ENCODE results near the gene VPS9D1.

VPS9D1 gene

GRCh38 chr16:89736554-89736953, 15.9 kb upstream of the VPS9D1 start:
- TF ChIP-seq, protein P1, sequence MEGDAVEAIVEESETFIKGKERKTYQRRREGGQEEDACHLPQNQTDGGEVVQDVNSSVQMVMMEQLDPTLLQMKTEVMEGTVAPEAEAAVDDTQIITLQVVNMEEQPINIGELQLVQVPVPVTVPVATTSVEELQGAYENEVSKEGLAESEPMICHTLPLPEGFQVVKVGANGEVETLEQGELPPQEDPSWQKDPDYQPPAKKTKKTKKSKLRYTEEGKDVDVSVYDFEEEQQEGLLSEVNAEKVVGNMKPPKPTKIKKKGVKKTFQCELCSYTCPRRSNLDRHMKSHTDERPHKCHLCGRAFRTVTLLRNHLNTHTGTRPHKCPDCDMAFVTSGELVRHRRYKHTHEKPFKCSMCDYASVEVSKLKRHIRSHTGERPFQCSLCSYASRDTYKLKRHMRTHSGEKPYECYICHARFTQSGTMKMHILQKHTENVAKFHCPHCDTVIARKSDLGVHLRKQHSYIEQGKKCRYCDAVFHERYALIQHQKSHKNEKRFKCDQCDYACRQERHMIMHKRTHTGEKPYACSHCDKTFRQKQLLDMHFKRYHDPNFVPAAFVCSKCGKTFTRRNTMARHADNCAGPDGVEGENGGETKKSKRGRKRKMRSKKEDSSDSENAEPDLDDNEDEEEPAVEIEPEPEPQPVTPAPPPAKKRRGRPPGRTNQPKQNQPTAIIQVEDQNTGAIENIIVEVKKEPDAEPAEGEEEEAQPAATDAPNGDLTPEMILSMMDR (conservative IDR thresholded peaks at IDR 0.05; ENCODE audit: low read depth) = no peak
- CTCF ChIA-PET = interaction anchor here (1.3 kb wide), 1 partner anchor 31 kb away, joined by 7 read pairs; no protein-coding TSS in a partner anchor
- no peak overlapping the region for H3K27ac ChIP-seq
- POLR2A ChIA-PET (ENCODE audit: low non-redundant PET) = no interaction called here
- DNase-seq (ENCODE audit: low spot score) = no peak

DNA sequence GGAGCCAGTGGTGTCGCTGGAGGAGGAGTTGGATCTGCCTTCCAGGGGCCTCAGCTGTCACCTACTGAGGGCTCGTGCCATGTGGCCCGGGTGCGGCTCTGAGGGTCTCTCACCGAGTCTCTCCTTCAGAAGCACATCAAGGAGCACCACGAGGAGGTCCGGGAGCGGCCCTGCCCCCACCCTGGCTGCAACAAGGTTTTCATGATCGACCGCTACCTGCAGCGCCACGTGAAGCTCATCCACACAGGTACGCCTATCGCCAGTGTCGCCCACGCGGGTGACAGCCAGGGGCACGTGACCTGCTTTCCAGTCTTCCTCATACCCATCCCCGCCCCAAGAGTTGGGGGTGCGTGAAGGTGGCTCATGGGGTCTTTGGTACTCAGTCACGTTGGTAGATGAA, 13.1 kb upstream of the VPS9D1 start:
- H3K27ac ChIP-seq = peak overlapping the region; percentile 23; the same call in 1 of the 2 replicates
- TF ChIP-seq, protein P1 (conservative IDR thresholded peaks at IDR 0.05; ENCODE audit: low read depth) = no peak
- ChIA-PET CTCF (no interaction called here), POLR2A (ENCODE audit: low non-redundant PET) (no interaction called here)
- DNase-seq (ENCODE audit: low spot score) = no peak

GRCh38 chr16:89733322-89733721, 12.6 kb upstream of the VPS9D1 start:
- peak overlapping the region; percentile 23 for H3K27ac ChIP-seq
- ChIA-PET POLR2A (ENCODE audit: low non-redundant PET) (no interaction called here), CTCF (no interaction called here)
- TF ChIP-seq, protein P1 (conservative IDR thresholded peaks at IDR 0.05; ENCODE audit: low read depth) = no peak
- DNase-seq (ENCODE audit: low spot score) = no peak

- POLR2A ChIA-PET (ENCODE audit: low non-redundant PET) = no interaction called here
- TF ChIP-seq, protein P1 (conservative IDR thresholded peaks at IDR 0.05; ENCODE audit: low read depth) = no peak
- peak overlapping the region; percentile 23 for H3K27ac ChIP-seq
- CTCF ChIA-PET = no interaction called here
- DNase-seq (ENCODE audit: low spot score) = no peak
Observed at GRCh38 chr16:89732918-89733242, 12.2 kb upstream of the VPS9D1 start.

GRCh38 chr16:89732142-89732917, 11.6 kb upstream of the VPS9D1 start:
- ChIA-PET POLR2A (ENCODE audit: low non-redundant PET) (interaction anchor here (0.5 kb wide), 1 partner anchor 18 kb away, joined by 4 read pairs; no protein-coding TSS in a partner anchor), CTCF (no interaction called here)
- DNase-seq (ENCODE audit: low spot score) = no peak
- TF ChIP-seq, protein P1 (conservative IDR thresholded peaks at IDR 0.05; ENCODE audit: low read depth) = no peak
- peak overlapping the region; percentile 34 for H3K27ac ChIP-seq

DNA sequence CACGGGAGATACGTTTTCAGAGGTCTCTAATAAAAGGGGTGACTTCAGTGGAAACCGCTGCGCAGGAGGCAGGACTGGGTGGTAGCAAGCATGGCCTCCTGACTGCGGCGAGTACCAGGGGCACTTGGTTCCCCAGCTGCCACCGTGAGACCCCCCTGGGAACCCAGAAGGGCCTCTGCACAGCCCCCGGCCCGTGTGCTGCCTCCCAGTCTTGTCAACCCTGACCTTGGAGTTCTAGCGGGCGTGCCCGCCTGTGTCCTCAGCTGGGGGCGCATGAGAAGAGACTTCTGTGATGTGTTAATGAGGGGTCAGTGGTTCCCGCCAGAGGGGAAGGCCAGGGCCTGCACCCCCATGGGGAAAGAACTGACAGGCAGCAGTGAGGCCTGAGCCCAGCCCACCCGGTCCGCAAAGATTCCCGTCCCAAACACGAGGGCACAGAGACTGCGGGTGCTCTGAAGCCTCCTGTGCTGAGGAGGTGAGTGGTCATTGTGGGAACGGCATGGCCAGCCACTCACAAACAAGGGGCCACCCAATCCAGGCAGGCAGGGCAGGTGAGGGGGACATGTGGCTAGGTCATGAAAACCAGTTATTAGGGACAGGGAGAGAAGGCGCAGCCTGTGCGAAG, 10.0 kb upstream of the VPS9D1 start:
- peak overlapping the region; percentile 42 for H3K27ac ChIP-seq
- ChIA-PET CTCF (no interaction called here), POLR2A (ENCODE audit: low non-redundant PET) (no interaction called here)
- no peak for DNase-seq (ENCODE audit: low spot score)
- TF ChIP-seq, protein P1 (conservative IDR thresholded peaks at IDR 0.05; ENCODE audit: low read depth) = no peak
